GM21717 (cell line): Measurements from ENCODE around the gene LGSN.
"Not testable (repeated sequence)": the region's sequence is repeated elsewhere in the genome, so short reads cannot be mapped to it uniquely, and the experiment has no call there.

ENCODE experiments used
- ATAC-seq: cut with Tn5 transposase; IDR thresholded peaks from one replicate; pipeline ENCODE4 v1.9.1; 2021; ENCODE audit warnings: mild to moderate bottlenecking, moderate library complexity; ENCODE audit not compliant: unreplicated experiment

Gene LGSN

DNA sequence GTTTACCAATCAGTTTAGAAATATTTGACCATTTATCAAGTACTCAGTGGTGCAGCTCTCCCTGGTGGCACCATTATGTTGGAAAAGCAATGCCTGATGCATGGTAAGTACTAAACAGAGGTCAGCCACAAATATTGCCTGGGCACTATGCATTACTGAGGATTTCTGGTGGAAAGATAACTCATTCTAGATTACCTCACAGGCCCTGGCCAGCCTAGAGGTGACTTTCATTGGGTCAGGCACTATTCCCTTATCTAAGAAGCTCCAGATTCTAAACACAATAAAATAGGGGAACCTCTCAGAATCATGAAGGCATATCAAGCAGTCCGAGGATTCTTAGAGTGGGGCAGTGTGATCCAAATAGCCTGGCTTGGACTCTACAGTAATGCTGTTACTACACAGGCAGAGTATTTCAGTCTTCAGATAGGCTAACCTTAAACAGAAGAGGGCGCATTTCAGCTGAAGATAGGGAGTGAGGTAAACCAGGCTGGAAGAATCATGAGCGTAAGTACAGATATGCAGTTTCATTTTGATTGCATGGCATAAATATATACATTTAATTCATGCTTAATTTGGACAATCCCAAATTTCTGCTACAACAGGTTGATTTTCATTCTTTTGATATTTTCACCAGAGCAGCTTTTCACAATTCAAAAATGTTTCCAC is 12.1 kb downstream of the LGSN start:
- peak; percentile 94 for ATAC-seq

DNA sequence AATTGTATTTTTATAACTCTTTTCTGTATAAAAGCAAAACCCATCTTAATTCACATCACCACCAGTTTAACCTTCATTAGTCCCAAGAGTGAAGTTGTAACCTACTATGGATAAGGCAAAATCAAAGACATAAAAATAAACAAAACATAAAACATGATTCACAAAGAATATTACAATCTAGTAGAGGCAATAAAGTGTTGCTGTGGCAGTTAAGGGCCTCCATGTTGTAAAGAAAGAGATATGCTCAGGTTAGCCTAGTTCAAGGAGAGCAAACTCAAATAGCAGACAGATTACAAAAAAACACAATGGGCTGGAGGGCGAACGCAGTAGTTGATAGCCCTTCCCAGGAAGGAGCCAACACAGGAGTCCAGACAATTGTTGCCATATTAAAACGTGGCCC is 13.4 kb downstream of the LGSN start:
- no peak for ATAC-seq

DNA sequence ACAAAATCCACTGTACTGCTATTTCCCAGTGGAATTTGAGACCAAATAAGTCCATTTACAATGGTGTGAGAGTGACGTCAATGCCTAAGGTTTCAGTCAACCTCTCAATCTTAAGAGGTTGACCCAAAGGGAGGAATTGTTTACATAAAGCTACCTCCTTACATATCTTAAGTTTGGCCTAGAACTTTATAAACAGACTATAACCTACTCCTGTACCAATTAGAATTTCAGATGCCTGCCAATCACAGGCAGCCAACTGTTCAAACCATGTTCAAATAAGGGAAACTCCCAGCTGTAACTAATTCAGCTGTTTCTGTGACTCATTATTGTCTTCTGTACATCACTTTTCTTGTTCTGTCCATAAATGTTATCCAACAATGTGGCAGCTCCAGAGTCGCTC is 14.5 kb downstream of the LGSN start:
- no peak for ATAC-seq

DNA sequence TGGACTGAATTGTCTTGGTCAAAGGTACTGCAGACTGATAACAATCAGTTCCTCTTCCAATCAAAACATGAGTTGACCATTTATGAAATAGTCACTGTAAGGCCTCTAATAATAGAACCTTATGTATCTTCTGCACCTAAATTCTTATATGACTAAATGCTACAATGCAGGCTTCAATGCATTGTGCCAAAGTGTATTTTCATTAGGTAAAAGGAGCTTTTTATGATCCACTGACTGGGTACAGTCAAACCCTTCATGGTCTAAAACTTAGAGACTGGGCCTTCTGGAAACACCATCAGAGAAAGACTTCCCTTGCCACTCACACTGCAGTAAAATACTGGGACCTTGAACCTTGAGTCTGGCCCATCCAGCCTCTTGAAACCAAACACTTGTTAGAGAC is 16.3 kb downstream of the LGSN start:
- no peak for ATAC-seq

DNA sequence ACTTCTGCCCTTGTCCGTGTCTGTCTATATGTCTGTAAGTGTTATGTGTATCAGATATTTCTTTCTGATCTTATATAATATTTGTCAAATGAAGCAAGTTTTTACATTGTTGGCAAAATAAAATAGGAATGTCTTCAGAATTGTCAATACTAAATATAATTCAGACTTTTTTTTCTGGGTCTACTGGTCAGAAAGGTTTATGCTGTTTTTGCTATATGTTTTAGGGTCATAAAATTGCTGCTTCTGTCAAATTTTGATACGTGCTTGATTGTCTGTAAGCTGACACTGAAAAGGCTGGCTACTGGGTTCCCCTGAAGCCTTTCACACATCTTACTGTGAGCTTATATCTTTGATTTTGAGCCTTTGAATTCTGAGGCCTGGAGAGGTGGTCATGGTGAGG is 20.1 kb downstream of the LGSN start:
- no peak for ATAC-seq

DNA sequence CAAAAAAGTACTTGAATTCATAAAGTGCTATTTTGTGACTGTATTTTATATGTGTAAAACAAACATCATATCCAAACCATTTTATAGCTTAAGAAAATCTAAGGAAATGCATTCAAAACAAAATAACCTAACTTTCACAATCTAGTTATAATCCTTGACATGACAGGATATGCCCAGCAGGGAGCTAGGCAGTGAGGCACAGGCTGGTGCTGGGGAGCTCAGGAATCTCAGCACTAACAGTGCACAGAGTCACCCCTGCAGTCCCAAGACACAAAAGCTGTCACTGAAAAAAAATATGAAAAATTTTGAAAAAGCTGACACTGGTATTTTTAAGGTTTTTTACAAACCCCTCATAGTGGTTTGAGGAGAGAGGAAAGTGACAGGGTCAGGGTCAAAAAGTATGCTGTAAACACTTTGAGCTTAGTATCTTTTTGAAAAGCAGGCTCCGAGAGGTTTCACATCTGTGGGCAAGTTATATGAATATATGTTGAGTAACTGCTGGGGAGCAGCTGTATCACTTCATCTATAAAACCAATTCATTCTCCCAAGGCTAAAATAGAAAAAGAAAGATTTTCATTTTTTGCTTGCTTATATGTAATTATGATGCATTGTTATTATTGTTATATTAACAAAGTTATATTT is 24.1 kb downstream of the LGSN start:
- no peak for ATAC-seq

DNA sequence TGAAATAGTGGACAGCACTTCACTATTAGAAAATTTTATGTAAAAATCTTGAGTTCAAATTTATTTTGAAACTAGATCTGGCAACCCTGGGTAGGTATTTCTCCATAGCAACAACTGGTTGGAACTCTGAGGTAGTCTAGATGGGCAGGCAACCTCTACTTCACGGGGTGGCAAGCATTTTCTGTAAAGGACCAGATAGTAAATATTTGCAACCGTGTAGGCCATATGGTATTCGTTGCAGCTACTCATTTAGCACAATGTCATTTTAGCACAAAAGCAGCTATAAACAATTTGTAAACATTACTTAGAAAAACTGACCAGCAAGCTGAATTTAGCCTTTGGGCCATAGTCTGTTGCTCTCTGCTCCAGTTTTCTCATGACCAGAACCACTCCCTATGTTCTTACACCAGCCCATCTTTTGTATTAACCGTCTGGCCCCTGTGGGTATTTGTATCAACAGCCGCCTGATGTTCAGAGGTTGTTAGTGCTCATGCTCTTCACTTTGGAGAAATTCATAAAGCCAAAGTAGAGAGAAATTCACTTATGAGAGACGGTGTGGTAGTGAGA is 29.2 kb downstream of the LGSN start:
- no peak for ATAC-seq

DNA sequence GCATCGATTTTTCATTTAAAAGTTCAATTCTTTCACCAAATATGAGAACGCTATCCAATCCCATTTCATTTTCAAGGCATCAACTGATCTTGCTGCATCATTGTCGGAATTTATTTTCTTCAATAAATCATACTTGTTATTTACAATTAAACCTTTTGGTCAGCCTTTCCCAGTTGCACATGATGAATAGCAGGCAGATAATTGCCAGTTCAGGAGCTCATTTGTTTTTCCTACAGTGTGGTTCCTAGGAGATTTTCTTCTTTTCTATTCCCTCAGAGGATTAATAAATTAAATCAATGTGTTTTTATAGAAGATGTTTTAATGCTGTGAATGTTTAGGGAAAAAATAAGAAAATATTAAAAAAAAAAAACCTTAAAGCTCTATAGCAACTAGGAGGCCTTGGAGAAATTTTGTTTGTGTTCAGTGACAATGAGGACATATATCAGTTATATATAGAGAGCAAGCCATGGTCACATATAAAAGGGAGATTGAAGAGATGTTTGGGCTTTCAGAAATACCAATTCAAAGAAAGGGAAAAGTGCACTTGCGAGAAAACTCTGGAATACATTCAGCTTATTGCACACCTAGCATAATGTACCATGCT is 30.4 kb downstream of the LGSN start:
- ATAC-seq: no peak

DNA sequence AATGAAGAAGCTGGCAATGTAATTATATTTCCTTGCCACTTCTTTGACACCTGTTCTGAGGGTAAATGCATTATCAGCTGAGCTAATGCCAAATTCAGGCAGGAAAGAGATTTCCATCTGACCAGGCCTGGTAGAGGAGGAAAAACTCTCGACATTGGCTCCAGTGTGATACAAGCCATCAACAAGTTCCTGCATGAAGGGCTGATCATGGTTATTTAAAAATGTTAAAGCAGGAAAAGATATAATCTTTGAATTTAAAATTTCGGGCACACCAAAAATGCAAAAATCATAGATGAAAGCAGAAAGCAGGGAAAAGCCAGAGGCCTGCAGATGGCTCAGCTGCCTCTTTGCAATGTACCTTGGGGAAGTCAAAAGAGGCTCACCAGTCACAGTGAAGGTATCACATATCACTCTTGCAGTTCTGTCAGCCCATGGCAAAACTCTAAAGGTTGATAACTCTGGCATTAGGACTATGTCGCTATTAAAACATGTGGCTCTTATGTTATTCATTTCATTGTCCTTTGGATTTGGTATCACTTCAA is 39.1 kb downstream of the LGSN start:
- ATAC-seq: no peak

DNA sequence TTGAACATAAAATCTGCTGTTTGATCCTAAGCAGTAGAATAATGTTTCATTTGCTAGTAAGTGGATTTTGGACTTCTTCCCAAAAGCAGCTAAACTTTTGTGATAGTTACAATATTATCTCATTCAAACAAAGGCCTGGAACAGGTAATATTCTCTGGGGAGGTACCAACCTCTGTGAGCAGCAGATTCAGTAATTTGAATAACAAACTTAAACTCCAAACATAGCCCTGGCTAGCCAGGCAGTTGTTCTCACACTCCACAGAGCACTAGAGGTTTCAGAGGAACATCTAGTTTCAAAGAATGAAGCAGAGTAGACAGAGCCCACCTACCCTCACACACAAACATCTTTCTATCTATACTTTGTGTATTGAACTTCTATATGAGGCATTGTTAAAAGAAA is 40.9 kb downstream of the LGSN start:
- ATAC-seq: no peak

DNA sequence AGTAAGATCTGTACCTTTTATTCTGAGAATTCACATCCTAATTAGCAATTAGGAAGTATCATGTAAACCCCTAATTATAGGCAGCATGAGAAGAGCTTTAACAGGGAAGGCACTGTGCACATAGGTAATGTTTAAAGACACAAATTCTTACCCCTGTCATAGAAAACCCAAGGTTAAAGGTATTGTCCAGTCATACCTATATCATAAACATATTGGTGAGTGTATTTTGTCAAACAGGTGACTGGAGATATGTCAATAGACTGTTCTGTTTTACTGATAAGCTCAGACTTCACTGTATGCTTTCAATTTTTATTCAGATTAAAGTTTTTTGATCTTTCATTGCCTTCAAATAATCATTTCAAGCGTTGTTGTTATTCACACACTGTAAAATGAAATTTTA is 43.8 kb downstream of the LGSN start:
- ATAC-seq: no peak

DNA sequence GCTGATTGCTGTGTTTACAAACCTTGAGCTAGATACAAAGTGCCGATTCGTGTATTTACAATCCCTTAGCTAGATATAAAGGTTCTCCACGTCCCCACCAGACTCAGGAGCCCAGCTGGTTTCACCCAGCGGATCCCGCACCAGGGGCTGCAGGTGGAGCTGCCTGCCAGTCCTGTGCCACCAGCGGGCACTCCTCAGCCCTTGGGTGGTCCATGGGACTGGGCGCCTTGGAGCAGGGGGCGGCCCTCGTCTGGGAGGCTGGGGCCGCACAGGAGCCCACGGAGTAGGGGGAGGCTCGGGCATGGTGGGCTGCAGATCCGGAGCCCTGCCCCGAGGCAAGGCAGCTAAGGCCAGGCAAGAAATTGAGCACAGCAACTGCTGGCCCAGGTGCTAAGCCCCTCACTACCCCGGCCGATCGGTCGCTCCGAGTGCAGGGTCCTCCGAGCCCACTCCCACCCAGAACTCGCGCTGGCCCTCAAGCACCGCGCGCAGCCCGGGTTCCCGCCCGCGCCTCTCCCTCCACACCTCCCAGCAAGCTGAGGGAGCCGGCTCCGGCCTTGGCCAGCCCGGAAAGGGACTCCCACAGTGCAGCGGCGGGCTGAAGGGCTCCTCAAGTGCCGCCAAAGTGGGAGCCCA is 44.9 kb downstream of the LGSN start:
- not testable (repeated sequence) for ATAC-seq

DNA sequence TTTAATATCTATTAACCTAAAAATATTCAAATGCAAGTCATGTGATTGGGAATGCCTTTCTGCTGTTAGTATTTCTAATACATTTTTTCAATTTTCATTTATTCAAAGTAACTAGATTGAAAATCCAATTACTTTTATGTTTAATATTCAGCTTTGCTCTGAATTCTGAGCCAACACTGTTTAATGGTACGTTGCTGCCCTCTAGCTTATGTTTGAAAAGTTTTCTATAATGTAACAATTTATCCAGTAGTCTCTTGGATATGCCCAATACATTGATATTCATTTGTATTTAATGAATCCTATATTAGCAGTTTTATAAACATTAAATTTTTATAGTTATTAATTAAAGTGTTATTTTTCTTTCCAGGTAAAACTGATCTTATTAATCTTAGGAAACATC is 47.4 kb downstream of the LGSN start:
- no peak for ATAC-seq

DNA sequence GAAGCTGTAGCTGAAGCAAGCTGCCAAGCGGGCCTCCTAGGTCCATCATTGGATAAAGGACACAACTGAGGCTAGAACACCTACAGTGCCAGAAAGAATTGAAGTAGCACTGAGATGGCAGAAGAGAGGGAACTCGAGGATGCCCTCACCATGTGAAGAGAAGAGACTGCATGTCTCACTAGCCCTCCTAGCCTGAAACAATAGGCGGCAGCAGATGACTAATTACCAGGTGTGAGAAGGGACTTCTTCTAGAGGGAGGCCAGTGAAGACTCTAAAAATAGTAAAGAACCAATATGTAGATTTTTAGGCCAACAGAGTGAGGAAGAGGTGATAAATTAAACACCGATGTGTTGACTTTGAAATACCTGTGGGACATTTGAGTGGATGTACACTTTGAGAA is 50.3 kb downstream of the LGSN start:
- ATAC-seq: peak; percentile 66

DNA sequence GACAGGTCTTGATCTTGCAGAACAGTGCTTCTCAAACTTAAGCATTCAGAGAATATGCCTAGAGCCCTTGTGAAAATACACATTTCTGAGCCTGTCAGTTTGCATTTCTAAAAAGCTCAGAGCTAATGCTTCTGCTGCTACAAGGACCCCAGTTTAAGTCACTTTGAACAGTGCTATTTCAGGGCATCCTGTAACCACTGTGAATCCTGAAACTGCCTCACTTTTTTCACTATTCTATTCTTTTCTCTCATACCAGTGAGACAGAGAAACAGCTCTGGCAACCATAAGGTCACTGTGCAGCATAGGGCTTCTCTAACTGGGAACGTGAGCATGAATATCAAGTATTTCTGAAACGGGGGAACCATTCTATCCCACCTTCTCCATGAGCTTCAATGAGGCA is 51.2 kb downstream of the LGSN start:
- ATAC-seq: peak; percentile 79

DNA sequence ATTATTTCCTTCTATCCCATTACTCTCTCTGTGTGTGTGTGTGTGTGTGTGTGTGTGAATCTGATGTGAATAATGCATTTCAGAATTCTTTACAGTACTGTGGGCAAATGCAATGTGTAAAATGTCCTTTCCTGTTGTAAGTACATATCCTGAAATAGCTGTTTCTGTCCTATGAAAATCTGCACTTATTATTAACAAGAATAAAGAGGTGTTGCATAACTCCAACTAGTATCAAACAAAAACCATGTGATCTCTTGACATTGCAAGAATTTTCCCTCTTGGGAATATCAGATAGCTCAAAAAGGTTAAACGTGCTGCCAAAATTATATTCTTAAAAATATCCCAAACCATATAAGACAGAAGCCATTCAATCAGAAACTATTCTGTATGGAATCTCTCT is 52.0 kb downstream of the LGSN start:
- ATAC-seq: no peak

DNA sequence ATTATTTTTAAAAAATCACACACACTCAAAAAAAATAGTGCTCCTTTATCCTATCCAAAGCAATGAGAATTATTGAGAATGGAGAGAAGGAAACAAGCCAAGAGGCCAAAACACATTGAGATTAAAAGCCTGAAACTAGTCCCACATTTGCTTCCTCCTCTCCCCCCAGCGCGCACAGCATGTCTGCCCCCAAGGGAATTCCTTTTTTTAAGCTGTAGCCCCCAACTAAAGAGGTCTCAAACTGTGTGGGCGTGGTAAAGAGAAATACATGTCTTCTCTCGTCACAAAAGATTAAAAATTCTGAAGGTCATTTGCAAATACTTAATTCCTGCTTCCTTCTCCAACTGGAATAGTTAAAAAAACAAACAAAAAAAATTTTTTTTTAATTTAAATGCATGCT is 52.7 kb downstream of the LGSN start:
- no peak for ATAC-seq

DNA sequence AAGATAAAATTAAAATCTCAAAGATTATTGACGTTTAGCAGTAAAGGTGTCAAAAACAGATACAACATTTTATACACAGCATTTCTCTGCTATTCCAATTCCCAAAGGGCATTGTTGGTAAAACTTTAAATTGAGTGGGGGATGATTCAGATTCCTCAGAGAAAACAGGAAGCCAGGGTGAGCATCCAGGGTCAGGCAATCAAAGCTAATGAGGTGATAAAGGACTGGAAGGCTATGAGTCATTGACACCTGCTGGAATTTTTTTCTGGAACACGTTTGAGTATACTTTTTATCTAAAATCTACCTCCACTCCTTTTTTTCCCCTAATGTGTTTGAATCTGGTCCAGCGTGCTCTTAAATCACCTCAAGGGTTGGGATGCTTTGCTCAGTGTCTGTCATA is 56.3 kb downstream of the LGSN start:
- ATAC-seq: no peak

DNA sequence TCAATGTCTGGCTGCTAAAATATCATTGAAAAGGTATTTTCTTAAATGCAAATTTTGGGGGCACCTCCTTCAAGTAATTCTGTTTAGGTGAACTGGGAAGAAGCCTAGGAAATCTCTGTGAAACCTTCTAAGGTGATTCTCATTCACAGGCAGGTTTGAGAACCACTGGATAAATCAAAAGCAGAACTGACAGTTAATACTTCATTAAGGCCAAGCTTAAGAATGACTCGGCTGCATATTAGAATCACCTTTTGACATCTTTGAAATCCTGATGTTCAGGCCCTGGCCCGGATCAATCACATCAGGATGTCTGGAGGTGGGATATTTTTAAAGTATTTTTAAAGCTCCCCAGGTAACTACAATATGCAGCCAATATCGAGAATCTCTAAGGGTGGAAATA is 58.0 kb downstream of the LGSN start:
- ATAC-seq: peak; percentile 69

DNA sequence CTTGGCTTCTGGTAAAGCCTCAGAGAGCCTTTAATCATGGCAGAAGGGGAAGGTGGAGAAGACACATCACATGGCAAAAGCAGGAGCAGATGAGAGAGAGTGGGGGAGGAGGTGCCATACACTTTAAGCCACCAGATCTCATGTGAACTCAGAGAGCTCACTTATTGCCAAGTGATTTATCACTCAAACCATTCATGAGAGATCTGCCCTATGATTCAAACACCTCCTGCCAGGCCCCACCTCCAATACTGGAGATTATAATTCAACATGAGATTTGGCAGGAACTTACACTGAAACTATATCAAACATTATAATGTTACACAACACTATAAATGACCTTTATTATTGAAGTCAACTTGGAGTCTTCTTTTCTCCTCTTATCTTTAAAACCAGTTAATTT is 60.6 kb downstream of the LGSN start:
- no peak for ATAC-seq

DNA sequence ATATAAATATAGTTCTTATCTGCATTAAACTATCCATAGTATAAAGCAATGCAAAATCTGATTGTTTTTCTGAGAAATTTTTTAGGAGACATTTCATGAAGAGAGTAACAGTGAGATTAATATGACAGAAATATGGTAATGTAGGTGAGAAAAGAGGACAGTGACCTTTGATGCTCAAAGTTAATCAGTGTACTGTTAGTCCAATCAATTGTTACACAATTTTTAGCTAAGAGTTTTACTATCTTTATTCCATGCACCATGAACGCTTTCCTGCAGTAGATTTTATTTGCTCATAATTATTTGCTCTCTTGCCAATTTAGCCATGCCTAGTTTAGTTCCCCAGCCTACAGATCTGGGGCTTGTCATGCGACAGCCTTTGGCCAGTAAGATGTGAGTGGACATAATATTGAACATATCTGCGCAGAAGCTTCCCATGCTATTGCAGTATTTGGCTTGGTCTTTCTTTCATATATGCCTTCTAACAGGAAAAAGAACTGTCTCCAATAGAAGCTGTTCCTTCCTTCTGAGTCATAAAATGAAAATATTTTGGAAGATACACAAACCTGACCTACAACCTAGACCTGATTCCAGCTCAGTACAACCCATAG is 69.8 kb downstream of the LGSN start:
- no peak for ATAC-seq
